Epithelial cell of alveolus of lung (primary cell): ENCODE data around the gene RHBDF1. TPM values are rescaled to one million over a fixed set of nuclear protein-coding genes. Genes with fewer than 3 reads are reported as not detected.

Source experiments
- total RNA-seq: library from RNA; depleted of rRNA; stranded (reverse); fragments of >200 nt; gene quantifications from 2 replicates; pipeline ENCODE4 v1.2.1, GENCODE V29; 2015

Gene RHBDF1, protein sequence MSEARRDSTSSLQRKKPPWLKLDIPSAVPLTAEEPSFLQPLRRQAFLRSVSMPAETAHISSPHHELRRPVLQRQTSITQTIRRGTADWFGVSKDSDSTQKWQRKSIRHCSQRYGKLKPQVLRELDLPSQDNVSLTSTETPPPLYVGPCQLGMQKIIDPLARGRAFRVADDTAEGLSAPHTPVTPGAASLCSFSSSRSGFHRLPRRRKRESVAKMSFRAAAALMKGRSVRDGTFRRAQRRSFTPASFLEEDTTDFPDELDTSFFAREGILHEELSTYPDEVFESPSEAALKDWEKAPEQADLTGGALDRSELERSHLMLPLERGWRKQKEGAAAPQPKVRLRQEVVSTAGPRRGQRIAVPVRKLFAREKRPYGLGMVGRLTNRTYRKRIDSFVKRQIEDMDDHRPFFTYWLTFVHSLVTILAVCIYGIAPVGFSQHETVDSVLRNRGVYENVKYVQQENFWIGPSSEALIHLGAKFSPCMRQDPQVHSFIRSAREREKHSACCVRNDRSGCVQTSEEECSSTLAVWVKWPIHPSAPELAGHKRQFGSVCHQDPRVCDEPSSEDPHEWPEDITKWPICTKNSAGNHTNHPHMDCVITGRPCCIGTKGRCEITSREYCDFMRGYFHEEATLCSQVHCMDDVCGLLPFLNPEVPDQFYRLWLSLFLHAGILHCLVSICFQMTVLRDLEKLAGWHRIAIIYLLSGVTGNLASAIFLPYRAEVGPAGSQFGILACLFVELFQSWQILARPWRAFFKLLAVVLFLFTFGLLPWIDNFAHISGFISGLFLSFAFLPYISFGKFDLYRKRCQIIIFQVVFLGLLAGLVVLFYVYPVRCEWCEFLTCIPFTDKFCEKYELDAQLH
- 28.1 and 42.7 TPM in 2 replicates for total RNA-seq

GRCh38 chr16:72561-73548, at the start of gene RHBDF1:
Gene RHBDF1, minus strand, starts transcription at chr16:72631. Its CDS starts 7,616 bp downstream, at chr16:65015.

DNA sequence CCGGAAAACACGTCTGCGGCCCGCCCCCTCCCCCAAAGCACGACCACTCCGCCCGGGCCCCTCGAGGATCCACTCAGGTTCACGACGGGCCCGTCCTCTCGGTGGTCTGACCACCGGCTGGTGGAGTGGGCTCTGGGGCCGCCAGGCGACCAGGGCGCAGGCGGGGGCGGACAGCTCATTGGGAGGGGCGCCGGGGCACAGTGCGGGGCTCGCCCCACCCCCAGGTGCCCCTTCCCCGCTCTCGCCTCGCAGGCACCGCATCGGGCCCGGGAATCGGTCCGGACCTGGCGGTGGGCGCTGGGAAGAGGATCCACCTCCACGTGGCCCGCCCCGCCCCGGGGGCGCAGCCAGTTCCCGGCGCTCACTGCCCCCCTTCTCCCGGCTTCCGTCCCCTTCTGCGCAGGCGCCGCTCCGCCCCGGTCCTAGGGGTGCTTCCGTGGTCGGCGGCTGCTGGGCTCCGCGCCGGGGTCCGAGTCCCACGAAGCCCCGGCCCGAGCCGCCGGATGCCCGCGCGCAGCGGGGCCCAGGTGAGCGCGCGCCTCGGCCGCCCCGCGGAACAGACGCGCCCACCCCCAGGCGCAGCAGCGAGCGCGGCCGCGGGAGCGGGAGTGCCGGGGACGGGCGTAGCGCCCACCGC, 5.5 kb upstream of the RHBDF1 start, which contains the start of gene MPG:
Gene MPG (plus strand): TSS at position 419 of the 637 bp plus-strand sequence. CDS start 85 bp downstream, at position 504.

GRCh38 chr16:53346-54236, 18.8 kb downstream of the RHBDF1 start, which contains the start of the genes POLR3K and SNRNP25:
Gene POLR3K, minus strand, starts transcription at chr16:53608. Its CDS starts 22 bp downstream, at chr16:53586.
Gene SNRNP25, plus strand, starts transcription at chr16:53828. Its CDS starts 189 bp downstream, at chr16:54017.

Other genes starting within 250 kb of the RHBDF1 start
- gene POLR3K, start 19.0 kb downstream of the RHBDF1 start, total RNA-seq, result 2.9 and 5.2 TPM in 2 replicates
- gene SNRNP25, start 18.8 kb downstream of the RHBDF1 start, total RNA-seq, result 17.5 and 25.5 TPM in 2 replicates
- 162 and 283 TPM in 2 replicates for gene MPG, start 5.6 kb upstream of the RHBDF1 start, total RNA-seq
- 17.1 and 26.9 TPM in 2 replicates for gene NPRL3, start 66.0 kb upstream of the RHBDF1 start, total RNA-seq
- gene HBZ, start 80.0 kb upstream of the RHBDF1 start, total RNA-seq, result not detected in 2 replicates
- gene HBM, start 93.3 kb upstream of the RHBDF1 start, total RNA-seq, result not detected in 2 replicates
- gene HBA2, start 100.2 kb upstream of the RHBDF1 start, total RNA-seq, result 0.91 TPM in 1 of 2 replicates, not detected in the other
- gene HBA1, start 104.0 kb upstream of the RHBDF1 start, total RNA-seq, result not detected in 2 replicates
- gene HBQ1, start 107.8 kb upstream of the RHBDF1 start, total RNA-seq, result 2.8 TPM in 1 of 2 replicates, not detected in the other
- 24.6 and 84.8 TPM in 2 replicates for gene LUC7L, start 156.8 kb upstream of the RHBDF1 start, total RNA-seq
- 120 and 127 TPM in 2 replicates for gene FAM234A, start 162.2 kb upstream of the RHBDF1 start, total RNA-seq
- 0.13 and 0.88 TPM in 2 replicates for gene RGS11, start 203.3 kb upstream of the RHBDF1 start, total RNA-seq
- 0.39 and 0.72 TPM in 2 replicates for gene ARHGDIG, start 208.0 kb upstream of the RHBDF1 start, total RNA-seq
- 0.72 TPM in 1 of 2 replicates, not detected in the other for gene PDIA2, start 210.5 kb upstream of the RHBDF1 start, total RNA-seq